Trophoblast cell (in vitro differentiated cells and primary cell): ENCODE measurements around the gene SSC4D.

Experiments
- DNase-seq, 2 donors: peaks; one replicate each; pipeline ENCODE4 v3.0.0-alpha.2; 2016
- H2AFZ ChIP-seq: 2 replicates; pipeline ENCODE4 v1.6.1; 2013; ENCODE audit warnings: low read length, moderate library complexity, mild to moderate bottlenecking; ENCODE audit not compliant: insufficient read depth, poor library complexity
- H2AK5ac ChIP-seq: 2 replicates; pipeline ENCODE4 v1.6.1; 2013; ENCODE audit warnings: mild to moderate bottlenecking, low read length
- H2BK120ac ChIP-seq: 2 replicates; pipeline ENCODE4 v1.6.1; 2013; ENCODE audit warnings: low read length, mild to moderate bottlenecking, moderate library complexity; ENCODE audit not compliant: insufficient read depth, poor library complexity
- H2BK12ac ChIP-seq: 2 replicates; pipeline ENCODE4 v1.6.1; 2013; ENCODE audit warnings: mild to moderate bottlenecking, low read length, moderate library complexity
- H2BK5ac ChIP-seq: 2 replicates; pipeline ENCODE4 v1.6.1; 2013; ENCODE audit warnings: low read length, low read depth, moderate library complexity, mild to moderate bottlenecking; ENCODE audit not compliant: poor library complexity
- H3K14ac ChIP-seq: 2 replicates; pipeline ENCODE4 v1.6.1; 2013; ENCODE audit warnings: mild to moderate bottlenecking, low read length
- H3K18ac ChIP-seq: 2 replicates; pipeline ENCODE4 v1.6.1; 2013; ENCODE audit warnings: mild to moderate bottlenecking, low read length
- H3K23ac ChIP-seq: 2 replicates; pipeline ENCODE4 v1.6.1; 2013; ENCODE audit warnings: low read length
- H3K27ac ChIP-seq: 2 replicates; pipeline ENCODE4 v1.5.1; 2013; ENCODE audit warnings: low read depth, mild to moderate bottlenecking, inconsistent platforms, low read length, moderate library complexity
- H3K27me3 ChIP-seq: 2 replicates; pipeline ENCODE4 v1.6.1; 2013; ENCODE audit warnings: inconsistent platforms, mild to moderate bottlenecking, low read length, moderate library complexity; ENCODE audit not compliant: insufficient read depth
- H3K36me3 ChIP-seq, 2 experiments: 1 replicate in 1 of 2; 2 replicates in 1 of 2; pipeline ENCODE4 v1.6.1; 2013; ENCODE audit warnings: low read length in 2 of 2, mild to moderate bottlenecking in 2 of 2, moderate library complexity in 1 of 2; ENCODE audit not compliant: insufficient read depth in 2 of 2, control insufficient read depth in 1 of 2
- H3K4ac ChIP-seq: 2 replicates; pipeline ENCODE4 v1.6.1; 2013; ENCODE audit warnings: low read depth, mild to moderate bottlenecking, low read length, moderate library complexity
- H3K4me1 ChIP-seq, 2 experiments: 1 replicate in 1 of 2; 2 replicates in 1 of 2; pipeline ENCODE4 v1.6.1; 2013; ENCODE audit warnings: low read length in 2 of 2, mild to moderate bottlenecking in 2 of 2, moderate library complexity in 1 of 2; ENCODE audit not compliant: insufficient read depth in 2 of 2, control insufficient read depth in 1 of 2
- H3K4me2 ChIP-seq: 2 replicates; pipeline ENCODE4 v1.6.1; 2013; ENCODE audit warnings: inconsistent platforms, mild to moderate bottlenecking, low read length, moderate library complexity
- H3K4me3 ChIP-seq: 2 replicates; pipeline ENCODE4 v1.5.1; 2013; ENCODE audit warnings: mild to moderate bottlenecking, low read depth, low read length, inconsistent platforms
- H3K79me1 ChIP-seq: one replicate; pipeline ENCODE4 v1.6.1; 2013; ENCODE audit warnings: low read length
- H3K79me2 ChIP-seq: 2 replicates; pipeline ENCODE4 v1.6.1; 2013; ENCODE audit warnings: low read length, mild to moderate bottlenecking; ENCODE audit not compliant: control insufficient read depth, insufficient read depth, poor library complexity
- H3K9ac ChIP-seq: 2 replicates; pipeline ENCODE4 v1.6.1; 2013; ENCODE audit warnings: mild to moderate bottlenecking, low read length
- H3K9me3 ChIP-seq: 2 replicates; pipeline ENCODE4 v1.6.1; 2013; ENCODE audit warnings: low read depth, mild to moderate bottlenecking, control low read depth, inconsistent platforms, low read length; ENCODE audit not compliant: insufficient read depth
- H4K12ac ChIP-seq: 2 replicates; pipeline ENCODE4 v1.6.1; 2013; ENCODE audit warnings: low read depth, mild to moderate bottlenecking, low read length, moderate library complexity
- H4K8ac ChIP-seq: 2 replicates; pipeline ENCODE4 v1.6.1; 2013; ENCODE audit warnings: low read depth, mild to moderate bottlenecking, low read length, moderate library complexity
- H4K91ac ChIP-seq: one replicate; pipeline ENCODE4 v1.6.1; 2013; ENCODE audit warnings: low read depth, mild to moderate bottlenecking, low read length, moderate library complexity
- WGBS: extraction: QIAGEN DNeasy Blood & Tissue Kit; methylation state at CpG from one replicate; pipeline ENCODE4 v1.1.7; 2013; ENCODE audit warnings: missing lambda C conversion rate; ENCODE audit not compliant: insufficient read length, insufficient coverage; ENCODE audit errors: extremely low coverage; 5-methylcytosine and 5-hydroxymethylcytosine counted together

SSC4D gene

DNA sequence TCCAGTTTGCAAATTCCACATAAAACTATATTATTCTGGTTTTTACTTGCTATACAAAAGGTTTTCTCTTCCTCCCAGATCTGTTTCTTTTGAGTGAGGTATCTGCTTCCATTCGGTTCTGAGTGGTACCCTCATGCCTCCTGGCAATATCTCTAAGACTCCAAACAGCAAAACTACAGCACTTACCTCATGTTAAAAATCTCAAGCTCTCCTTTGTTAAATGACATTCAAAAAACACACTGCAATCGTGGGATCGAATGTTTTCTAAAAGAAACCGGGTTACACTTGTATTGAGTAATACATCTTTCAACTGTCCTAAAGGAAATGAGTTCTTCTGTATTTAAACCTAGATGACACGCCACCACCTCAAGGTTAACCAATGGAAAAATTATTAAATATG, 61.8 kb downstream of the SSC4D start:
- Histone ChIP-seq H4K12ac (no peak overlapping the region), H3K9me3 (no peaks in the 10 kb centered on the region), H3K27ac (no peak overlapping the region), H3K36me3 (peaks cover 41 to 50% of the 10 kb centered on the region in 2 experiments), H3K9ac (no peak overlapping the region), H2BK5ac (no peak overlapping the region), H3K79me1 (no peaks in the 10 kb centered on the region), H4K8ac (no peak overlapping the region), H2AK5ac (no peak overlapping the region), H4K91ac (no peak overlapping the region), H3K4me2 (no peak overlapping the region), H2BK12ac (no peak overlapping the region), H3K79me2 (peaks cover 16% of the 10 kb centered on the region), H3K23ac (no peak overlapping the region), H3K14ac (no peak overlapping the region), H3K4ac (no peak overlapping the region), H3K4me3 (no peak overlapping the region), H2AFZ (no peak overlapping the region), H3K18ac (no peak overlapping the region), H3K27me3 (no peaks in the 10 kb centered on the region), H2BK120ac (no peak overlapping the region), H3K4me1 (peaks cover 4 to 5% of the 10 kb centered on the region in 2 experiments)
- peak in 1 of 2 donors; percentile 52 for DNase-seq
- WGBS: no CpG with 5 or more reads among the region's 5 CpGs

DNA sequence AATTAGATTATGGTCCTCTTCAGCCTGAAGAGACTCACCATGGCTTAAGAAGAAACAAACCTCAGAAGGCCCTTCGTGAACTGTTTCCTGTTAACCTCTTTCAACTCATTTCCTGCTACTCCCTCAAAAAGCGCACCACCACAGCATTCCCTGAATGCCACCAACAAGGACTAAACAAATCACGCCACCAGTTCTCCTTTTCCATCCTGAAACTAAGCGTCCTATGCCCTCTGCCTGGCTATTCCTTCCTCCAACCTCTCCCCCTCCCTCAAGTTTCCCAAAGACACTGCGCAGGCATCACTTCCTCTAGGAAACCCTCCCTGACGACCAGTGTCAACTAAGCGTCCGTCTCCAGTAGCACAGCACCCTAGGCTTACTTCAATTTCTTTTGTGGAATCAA, 62.7 kb downstream of the SSC4D start:
- Histone ChIP-seq H4K91ac (no peak overlapping the region), H3K4me2 (no peak overlapping the region), H3K9ac (no peak overlapping the region), H2BK120ac (no peak overlapping the region), H3K4me3 (no peak overlapping the region), H4K8ac (no peak overlapping the region), H3K79me1 (no peaks in the 10 kb centered on the region), H4K12ac (no peak overlapping the region), H3K18ac (no peak overlapping the region), H2BK12ac (no peak overlapping the region), H3K27ac (no peak overlapping the region), H2AK5ac (no peak overlapping the region), H2BK5ac (no peak overlapping the region), H3K4ac (peak overlapping the region; percentile 53), H2AFZ (no peak overlapping the region), H3K23ac (no peak overlapping the region), H3K9me3 (no peaks in the 10 kb centered on the region), H3K79me2 (peaks cover 13% of the 10 kb centered on the region), H3K36me3 (peaks cover 37 to 51% of the 10 kb centered on the region in 2 experiments), H3K4me1 (peaks cover under 1 to 3% of the 10 kb centered on the region in 2 experiments), H3K14ac (no peak overlapping the region), H3K27me3 (no peaks in the 10 kb centered on the region)
- WGBS: no CpG with 5 or more reads among the region's 8 CpGs
- DNase-seq: peak in 1 of 2 donors; percentile 43

DNA sequence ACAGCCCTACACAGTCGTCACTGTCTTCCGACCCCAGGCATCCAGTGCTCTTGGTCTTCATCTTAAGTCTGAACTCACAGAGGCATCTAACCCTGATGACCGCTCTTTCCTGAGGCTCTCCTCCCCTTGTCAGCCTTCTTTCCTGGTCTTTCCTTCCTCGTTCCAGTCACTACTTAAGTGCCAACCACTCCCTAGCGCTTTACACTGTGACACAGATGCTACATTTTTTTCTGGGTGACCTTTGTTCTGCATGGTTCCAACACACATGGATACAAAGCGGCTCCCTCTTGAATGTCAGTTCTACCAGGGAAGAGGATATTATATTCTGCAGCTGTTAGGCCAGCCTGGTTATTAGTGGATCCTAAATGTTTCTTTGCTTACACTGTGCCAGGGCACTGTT, 63.4 kb downstream of the SSC4D start:
- Histone ChIP-seq H3K4me2 (no peak overlapping the region), H4K8ac (no peak overlapping the region), H3K79me1 (no peaks in the 10 kb centered on the region), H3K27me3 (no peaks in the 10 kb centered on the region), H3K18ac (no peak overlapping the region), H3K9me3 (no peaks in the 10 kb centered on the region), H3K4me1 (peaks cover 0 to 3% of the 10 kb centered on the region in 2 experiments), H3K36me3 (peaks cover 36 to 50% of the 10 kb centered on the region in 2 experiments), H3K23ac (no peak overlapping the region), H3K79me2 (peaks cover 10% of the 10 kb centered on the region), H2BK120ac (no peak overlapping the region), H3K14ac (no peak overlapping the region), H3K27ac (no peak overlapping the region), H2AK5ac (no peak overlapping the region), H2AFZ (no peak overlapping the region), H2BK5ac (no peak overlapping the region), H4K12ac (no peak overlapping the region), H3K9ac (no peak overlapping the region), H3K4me3 (no peak overlapping the region), H2BK12ac (no peak overlapping the region), H4K91ac (no peak overlapping the region), H3K4ac (peak overlapping the region; percentile 35)
- peak; percentile 67 to 91 for DNase-seq
- WGBS: no CpG with 5 or more reads among the region's 6 CpGs

DNA sequence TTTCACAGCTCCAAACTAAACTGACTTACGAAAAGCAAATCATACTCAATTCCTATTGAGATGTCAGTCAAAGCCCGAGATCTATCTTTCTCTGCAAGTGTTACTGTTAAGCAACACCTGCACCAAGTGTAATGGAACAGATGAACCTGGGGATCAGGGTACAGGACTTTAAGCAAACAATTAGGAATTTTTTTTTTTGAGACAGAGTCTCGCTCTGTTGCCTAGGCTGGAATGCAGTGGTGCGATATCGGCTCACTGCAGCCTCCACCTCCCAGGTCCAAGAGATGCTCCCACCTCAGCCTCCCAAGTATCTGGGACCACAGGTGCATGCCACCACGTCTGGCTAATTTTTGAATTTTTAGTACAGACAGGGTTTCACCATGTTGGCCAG, 65.6 kb downstream of the SSC4D start:
- Histone ChIP-seq H3K27ac (no peak overlapping the region), H2BK5ac (no peak overlapping the region)

More for the DNA sequence above, 65.6 kb downstream of the SSC4D start:
- Histone ChIP-seq H2BK120ac (no peak overlapping the region), H2BK12ac (no peak overlapping the region), H4K12ac (no peak overlapping the region), H3K36me3 (peaks cover 33 to 46% of the 10 kb centered on the region in 2 experiments), H4K8ac (no peak overlapping the region), H3K4ac (no peak overlapping the region), H3K27me3 (no peaks in the 10 kb centered on the region), H3K4me1 (peaks cover 0 to 3% of the 10 kb centered on the region in 2 experiments), H3K79me1 (no peaks in the 10 kb centered on the region), H3K4me2 (no peak overlapping the region), H3K79me2 (peaks cover 7% of the 10 kb centered on the region), H3K9me3 (no peaks in the 10 kb centered on the region), H2AFZ (no peak overlapping the region), H3K14ac (no peak overlapping the region), H3K18ac (no peak overlapping the region), H3K4me3 (no peak overlapping the region), H4K91ac (no peak overlapping the region), H3K9ac (no peak overlapping the region), H2AK5ac (no peak overlapping the region), H3K23ac (no peak overlapping the region)
- DNase-seq: no peak
- WGBS: no CpG with 5 or more reads among the region's 6 CpGs
